Stimulated activated CD8-positive, alpha-beta memory T cell treated with anti-CD3 and anti-CD28 coated beads, Interleukin-7, amount 100 ng/mL, for 48 hours (primary cell): ENCODE measurements around the gene RSF1.
A peak's percentile ranks its signal among the peaks of the same experiment; 100 is the strongest.

Source experiments
- DNase-seq, 2 donors: peaks; one replicate each; pipeline ENCODE4 v3.0.0-alpha.2; 2020; ENCODE audit warnings: low read depth in 1 of 2; ENCODE audit errors: extremely low read depth in 1 of 2

RSF1 gene

GRCh38 chr11:77695417-77695816 lies 125.1 kb downstream of the RSF1 start:
- DNase-seq = no peak

GRCh38 chr11:77690649-77691048 lies 129.9 kb downstream of the RSF1 start:
- no peak for DNase-seq

- DNase-seq = no peak
Observed at GRCh38 chr11:77687088-77687487, 133.4 kb downstream of the RSF1 start.

- DNase-seq = no peak
Observed at GRCh38 chr11:77677138-77677537, 143.4 kb downstream of the RSF1 start.

GRCh38 chr11:77672264-77672663 lies 148.3 kb downstream of the RSF1 start:
- no peak for DNase-seq

- DNase-seq = no peak
Observed at GRCh38 chr11:77669848-77670511, 150.5 kb downstream of the RSF1 start.

- DNase-seq = no peak
Observed at GRCh38 chr11:77668760-77669159, 151.8 kb downstream of the RSF1 start.

- no peak for DNase-seq
Observed at GRCh38 chr11:77665240-77665965, 155.1 kb downstream of the RSF1 start.

- DNase-seq = no peak
Observed at GRCh38 chr11:77661670-77662069, 158.9 kb downstream of the RSF1 start.

GRCh38 chr11:77660947-77661346 lies 159.6 kb downstream of the RSF1 start:
- no peak for DNase-seq

GRCh38 chr11:77658213-77659013 lies 162.1 kb downstream of the RSF1 start:
- no peak for DNase-seq

- DNase-seq = no peak
Observed at GRCh38 chr11:77656362-77656761, 164.2 kb downstream of the RSF1 start.

GRCh38 chr11:77654770-77655434 lies 165.6 kb downstream of the RSF1 start:
- no peak for DNase-seq

GRCh38 chr11:77650123-77650522 lies 170.4 kb downstream of the RSF1 start:
- no peak for DNase-seq

GRCh38 chr11:77647654-77648305 lies 172.7 kb downstream of the RSF1 start:
- DNase-seq = no peak

- no peak for DNase-seq
Observed at GRCh38 chr11:77644887-77645286, 175.6 kb downstream of the RSF1 start.

- DNase-seq = no peak
Observed at GRCh38 chr11:77642228-77642627, 178.3 kb downstream of the RSF1 start.

GRCh38 chr11:77637345-77638165 lies 183.0 kb downstream of the RSF1 start, which contains the start of gene CLNS1A:
Gene CLNS1A (minus strand): TSS chr11:77637794. CDS start chr11:77637714, 80 bp downstream.
- peak; percentile 61 to 77 for DNase-seq

GRCh38 chr11:77636731-77637344 lies 183.7 kb downstream of the RSF1 start:
- no peak for DNase-seq
